SK-MEL-5 (cell line): Measurements from ENCODE around the gene ZNF407. TPM values are rescaled to one million over a fixed set of nuclear protein-coding genes. Genes with fewer than 3 reads are reported as not detected.

ENCODE experiments used
- DNase-seq: peaks from one replicate; pipeline ENCODE4 v3.0.0-alpha.2; 2016; ENCODE audit warnings: low read depth, low spot score
- in situ Hi-C: cut with HindIII; loops from 2 replicates; pipeline ENCODE4 v1.10.0; 2016; ENCODE audit warnings: low sequenced_read_pairs, high pct_unique_total_duplicates, low pct_unique_long_range_greater_than_20kb
- total RNA-seq: library from RNA; depleted of rRNA; stranded (reverse); fragments of >200 nt; shearing (Covaris generic); gene quantifications from 2 replicates; pipeline ENCODE4 v1.2.3, GENCODE V29; 2014

The ZNF407 gene
- total RNA-seq, 1 experiment from 2014 or later, result 9.1 TPM

GRCh38 chr18:74637070-74637469 is 39.4 kb downstream of the ZNF407 start:
- in situ Hi-C loops, result no loop called here
- no peak for DNase-seq

GRCh38 chr18:74638210-74638609 is 40.5 kb downstream of the ZNF407 start:
- DNase-seq, result no peak
- in situ Hi-C loops, result no loop called here

DNA sequence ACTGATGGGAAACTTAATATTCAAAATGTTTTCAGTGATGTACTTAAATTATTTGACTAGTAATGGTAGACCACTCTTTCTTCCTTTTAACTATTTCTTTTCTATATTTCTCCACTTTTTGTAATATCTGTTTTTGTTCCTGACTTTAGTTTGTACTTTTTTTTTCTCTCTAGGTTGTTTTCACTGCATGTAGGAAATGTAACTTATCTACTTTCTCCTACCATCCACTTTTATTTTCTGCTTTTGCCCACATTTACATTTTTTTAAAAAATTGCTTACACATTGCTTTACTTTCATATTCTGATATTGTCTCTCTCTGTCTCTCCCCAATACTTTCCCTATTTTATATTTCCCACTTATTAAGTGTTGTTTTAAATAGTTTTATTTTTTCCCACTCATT is 47.0 kb downstream of the ZNF407 start:
- no peak for DNase-seq
- in situ Hi-C loops, result no loop called here

DNA sequence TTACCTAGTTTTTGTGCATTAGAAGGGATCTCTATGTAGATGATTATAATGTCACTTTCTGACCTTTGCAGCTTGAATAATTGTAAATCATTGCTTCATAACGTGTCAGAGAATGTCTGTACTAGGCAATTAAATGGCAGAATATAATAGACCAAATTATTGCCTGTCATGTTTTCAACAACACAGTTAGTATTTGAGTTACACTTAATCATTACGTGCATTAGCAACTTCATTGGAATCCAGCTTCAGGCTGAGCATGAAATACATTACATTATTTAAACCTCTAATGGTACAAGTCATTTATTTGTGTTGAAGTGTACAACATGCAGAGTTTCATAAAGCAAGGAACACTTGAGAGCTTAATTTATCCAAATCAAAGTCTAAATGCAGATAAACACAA is 48.0 kb downstream of the ZNF407 start:
- no peak for DNase-seq
- in situ Hi-C loops, result no loop called here

- DNase-seq, result no peak
- in situ Hi-C loops, result no loop called here
These were observed 53.9 kb downstream of the ZNF407 start for GRCh38 chr18:74651327-74652128.

DNA sequence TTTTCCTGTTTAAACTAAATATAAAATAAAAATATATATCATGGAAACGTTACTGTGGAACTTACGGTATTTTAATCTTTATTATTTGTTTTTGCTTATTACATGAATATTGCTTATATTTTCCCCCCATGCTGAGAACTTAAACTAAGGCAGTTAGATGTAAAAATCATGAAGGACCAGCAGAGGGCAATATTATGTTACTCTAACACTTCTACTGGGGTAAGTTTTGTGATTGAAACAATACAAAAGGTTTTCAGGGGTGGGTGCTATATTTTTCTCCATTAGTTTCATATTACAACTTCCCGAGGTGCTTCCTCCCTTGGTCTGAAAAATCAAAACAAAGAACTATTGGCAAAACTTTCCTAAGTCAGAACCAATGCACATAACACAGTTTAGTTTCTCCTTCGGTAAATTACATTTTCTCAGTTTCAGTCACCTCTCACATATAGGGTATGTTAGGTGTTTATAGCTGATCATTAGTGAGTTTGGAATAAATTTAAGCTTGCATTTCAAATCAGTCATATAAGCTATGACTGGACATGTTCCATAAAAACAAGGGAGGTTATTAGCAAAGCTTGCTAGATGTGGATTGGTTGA is 54.8 kb downstream of the ZNF407 start:
- in situ Hi-C loops, result no loop called here
- DNase-seq, result peak; percentile 55

GRCh38 chr18:74654638-74655037 is 57.0 kb downstream of the ZNF407 start:
- peak; percentile 29 for DNase-seq
- in situ Hi-C loops, result no loop called here

GRCh38 chr18:74661008-74661407 is 63.3 kb downstream of the ZNF407 start:
- in situ Hi-C loops, result no loop called here
- no peak for DNase-seq

- in situ Hi-C loops, result no loop called here
- no peak for DNase-seq
These were observed 64.0 kb downstream of the ZNF407 start for GRCh38 chr18:74661691-74662090.

DNA sequence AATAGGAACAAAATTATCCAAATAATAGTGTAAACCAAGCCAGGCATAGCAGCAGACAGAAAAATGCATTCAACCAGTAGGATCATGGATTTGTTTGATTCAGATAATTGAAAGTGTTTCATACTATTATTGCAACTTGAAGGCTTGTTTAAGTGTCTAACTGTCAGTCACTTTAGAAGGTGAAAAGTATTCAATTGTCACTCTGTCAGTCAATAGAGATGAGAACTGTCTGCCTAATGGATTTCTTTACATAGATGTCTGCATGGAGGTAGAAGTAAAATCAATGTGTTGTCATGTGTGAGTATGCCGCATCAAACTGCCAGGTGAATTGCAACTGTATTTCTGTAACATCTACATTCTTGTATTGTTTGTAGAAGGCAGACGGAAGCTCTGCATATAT is 65.0 kb downstream of the ZNF407 start:
- in situ Hi-C loops, result no loop called here

DNA sequence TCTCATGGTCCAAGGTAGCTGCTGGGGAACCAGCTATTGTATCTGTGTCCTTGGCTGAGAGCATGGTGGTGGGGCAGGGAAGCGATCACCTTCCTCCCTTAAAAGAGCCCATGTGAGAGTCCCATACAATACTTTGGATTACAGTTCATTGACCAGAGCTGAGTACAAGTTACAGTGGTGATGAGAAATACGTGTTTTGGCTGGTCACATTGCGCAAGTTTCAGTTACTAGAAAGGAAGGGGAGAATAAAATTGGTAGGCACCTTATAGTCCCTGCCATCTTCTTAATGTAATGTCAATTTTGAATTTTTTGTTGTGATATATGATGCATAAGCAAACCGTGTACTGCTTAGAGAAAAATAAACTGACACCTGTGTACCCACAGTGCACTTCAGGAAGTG is 67.7 kb downstream of the ZNF407 start:
- in situ Hi-C loops, result no loop called here

More for the DNA sequence above, 65.0 kb downstream of the ZNF407 start:
- no peak for DNase-seq

DNA sequence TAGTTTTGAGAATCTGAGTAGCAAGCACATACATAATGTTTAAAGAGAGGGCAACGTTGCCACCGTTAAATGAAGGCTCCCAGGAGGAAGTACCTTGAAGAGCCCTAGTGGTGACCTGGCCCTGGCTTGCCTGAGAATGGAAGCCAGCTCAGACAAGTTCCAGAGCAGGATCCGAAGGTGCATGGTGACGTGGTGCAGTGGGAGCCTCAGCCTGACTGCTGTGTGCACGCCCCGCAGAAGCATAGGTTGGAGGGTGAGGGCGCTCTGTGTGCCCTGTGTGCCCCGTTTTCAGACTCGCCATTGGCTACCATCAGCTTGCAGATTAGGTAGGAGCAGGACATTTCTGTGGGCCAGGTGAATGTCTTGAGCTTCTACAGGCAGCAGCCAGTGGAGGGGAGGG is 68.2 kb downstream of the ZNF407 start:
- in situ Hi-C loops, result no loop called here
- no peak for DNase-seq

More for the DNA sequence above, 67.7 kb downstream of the ZNF407 start:
- no peak for DNase-seq

DNA sequence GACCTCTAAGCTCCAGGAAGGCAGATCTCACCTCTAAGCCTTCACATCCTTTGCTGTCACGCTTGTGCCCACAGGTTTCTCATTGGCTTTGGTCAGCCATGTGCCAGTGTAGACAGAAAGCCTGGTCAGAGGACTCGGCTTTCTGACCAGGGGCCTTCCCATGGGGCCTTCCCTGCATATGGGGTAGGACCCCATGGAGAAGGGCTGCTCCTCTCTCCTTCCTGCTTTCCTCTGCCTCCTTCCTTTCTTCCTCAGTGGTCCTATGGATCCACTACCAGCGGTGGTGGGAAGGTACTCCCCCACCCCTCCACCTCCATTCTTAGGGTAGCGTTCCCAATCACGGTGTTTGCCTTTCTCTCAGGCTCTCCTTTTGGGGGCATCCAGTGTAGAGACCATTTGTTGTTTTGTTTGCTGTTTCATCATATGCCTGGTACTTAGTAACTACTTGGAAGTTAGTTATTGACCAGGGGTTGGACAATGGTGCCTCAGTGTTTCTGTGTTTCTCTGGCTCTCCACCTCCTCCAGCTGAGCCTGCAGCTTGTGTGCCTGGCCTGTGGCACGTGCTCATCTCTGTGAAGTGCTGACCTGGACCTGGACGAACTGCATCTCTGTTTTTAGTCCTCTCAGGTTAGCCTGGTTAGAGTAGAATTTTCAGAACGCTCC is 71.6 kb downstream of the ZNF407 start:
- in situ Hi-C loops, result no loop called here
- no peak for DNase-seq

- in situ Hi-C loops, result no loop called here
- no peak for DNase-seq
These were observed 74.7 kb downstream of the ZNF407 start for GRCh38 chr18:74672371-74672770.

- no peak for DNase-seq
- in situ Hi-C loops, result no loop called here
These were observed 76.8 kb downstream of the ZNF407 start for GRCh38 chr18:74674487-74674886.

GRCh38 chr18:74679006-74679678 is 81.5 kb downstream of the ZNF407 start:
- in situ Hi-C loops, result no loop called here

DNA sequence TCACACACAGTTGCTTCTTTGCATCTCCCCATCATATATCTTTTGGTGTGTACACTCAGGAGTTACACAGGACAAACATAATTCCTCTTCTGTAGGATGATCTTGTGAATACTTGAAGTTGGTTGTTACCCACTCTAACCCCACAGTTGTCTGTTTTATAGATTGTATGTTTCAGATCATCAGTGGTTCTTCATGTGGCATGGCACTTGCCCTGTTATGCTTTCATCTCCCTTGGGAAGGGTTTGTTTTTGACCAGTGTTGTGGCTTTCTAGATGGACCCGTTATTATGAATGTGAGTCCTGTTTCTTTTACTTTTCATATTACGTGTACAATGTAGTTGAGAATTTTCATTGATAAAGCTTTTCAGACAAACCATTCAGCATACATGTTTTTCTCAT is 82.0 kb downstream of the ZNF407 start:
- in situ Hi-C loops, result no loop called here
- no peak for DNase-seq

More at GRCh38 chr18:74679006-74679678, 81.5 kb downstream of the ZNF407 start:
- DNase-seq, result no peak
